Measurements from ENCODE around the gene IFT122. TPM values are rescaled to one million over a fixed set of nuclear protein-coding genes. Genes with fewer than 3 reads are reported as not detected.

IFT122 gene
- total and polyA plus RNA-seq, 2 experiments from 2014 or later, result 10.2 to 38.8 TPM

DNA sequence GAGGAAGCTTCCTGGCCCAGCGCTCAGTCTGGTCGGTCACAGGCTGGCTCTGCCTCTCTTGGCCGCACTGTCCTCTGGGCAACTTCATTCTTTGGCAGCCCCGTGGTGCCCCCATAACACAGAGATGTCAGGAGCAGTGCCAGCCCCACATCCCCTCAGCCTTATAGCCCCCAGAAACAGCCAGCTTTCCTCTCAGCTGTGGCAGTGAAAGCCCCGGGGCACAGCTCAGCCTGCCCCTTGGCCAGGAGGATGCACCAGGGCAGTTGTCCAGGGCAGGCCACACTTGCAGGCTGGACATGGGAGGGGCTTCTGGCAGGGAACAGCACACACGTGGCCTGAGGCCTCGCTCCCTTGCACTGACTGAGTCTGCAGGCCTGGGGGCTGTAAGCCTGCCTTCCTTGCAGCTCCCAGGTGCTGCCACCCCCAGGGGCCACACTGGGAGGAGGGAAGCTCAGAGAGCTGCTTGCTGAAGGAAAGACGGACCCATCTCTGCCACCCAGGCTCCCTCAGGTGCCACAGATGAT is 78.1 kb downstream of the IFT122 start:
- H3K4me3 ChIP-seq, result no peak overlapping the region
- H3K79me2 ChIP-seq (replicated peaks; ENCODE audit: insufficient read depth), result no peaks in the 10 kb centered on the region
- no peak overlapping the region for H2AFZ ChIP-seq
- no peak overlapping the region for H3K4me2 ChIP-seq
- H3K4me1 ChIP-seq (ENCODE audit: insufficient read depth), result no peaks in the 10 kb centered on the region
- no peaks in the 10 kb centered on the region for H3K9me2 ChIP-seq (ENCODE audit: insufficient read depth)
- TF ChIP-seq EZH2 (IDR thresholded peaks at IDR 0.05; ENCODE audit: low read depth, unreplicated experiment), result no peak
- TF ChIP-seq, protein P1, sequence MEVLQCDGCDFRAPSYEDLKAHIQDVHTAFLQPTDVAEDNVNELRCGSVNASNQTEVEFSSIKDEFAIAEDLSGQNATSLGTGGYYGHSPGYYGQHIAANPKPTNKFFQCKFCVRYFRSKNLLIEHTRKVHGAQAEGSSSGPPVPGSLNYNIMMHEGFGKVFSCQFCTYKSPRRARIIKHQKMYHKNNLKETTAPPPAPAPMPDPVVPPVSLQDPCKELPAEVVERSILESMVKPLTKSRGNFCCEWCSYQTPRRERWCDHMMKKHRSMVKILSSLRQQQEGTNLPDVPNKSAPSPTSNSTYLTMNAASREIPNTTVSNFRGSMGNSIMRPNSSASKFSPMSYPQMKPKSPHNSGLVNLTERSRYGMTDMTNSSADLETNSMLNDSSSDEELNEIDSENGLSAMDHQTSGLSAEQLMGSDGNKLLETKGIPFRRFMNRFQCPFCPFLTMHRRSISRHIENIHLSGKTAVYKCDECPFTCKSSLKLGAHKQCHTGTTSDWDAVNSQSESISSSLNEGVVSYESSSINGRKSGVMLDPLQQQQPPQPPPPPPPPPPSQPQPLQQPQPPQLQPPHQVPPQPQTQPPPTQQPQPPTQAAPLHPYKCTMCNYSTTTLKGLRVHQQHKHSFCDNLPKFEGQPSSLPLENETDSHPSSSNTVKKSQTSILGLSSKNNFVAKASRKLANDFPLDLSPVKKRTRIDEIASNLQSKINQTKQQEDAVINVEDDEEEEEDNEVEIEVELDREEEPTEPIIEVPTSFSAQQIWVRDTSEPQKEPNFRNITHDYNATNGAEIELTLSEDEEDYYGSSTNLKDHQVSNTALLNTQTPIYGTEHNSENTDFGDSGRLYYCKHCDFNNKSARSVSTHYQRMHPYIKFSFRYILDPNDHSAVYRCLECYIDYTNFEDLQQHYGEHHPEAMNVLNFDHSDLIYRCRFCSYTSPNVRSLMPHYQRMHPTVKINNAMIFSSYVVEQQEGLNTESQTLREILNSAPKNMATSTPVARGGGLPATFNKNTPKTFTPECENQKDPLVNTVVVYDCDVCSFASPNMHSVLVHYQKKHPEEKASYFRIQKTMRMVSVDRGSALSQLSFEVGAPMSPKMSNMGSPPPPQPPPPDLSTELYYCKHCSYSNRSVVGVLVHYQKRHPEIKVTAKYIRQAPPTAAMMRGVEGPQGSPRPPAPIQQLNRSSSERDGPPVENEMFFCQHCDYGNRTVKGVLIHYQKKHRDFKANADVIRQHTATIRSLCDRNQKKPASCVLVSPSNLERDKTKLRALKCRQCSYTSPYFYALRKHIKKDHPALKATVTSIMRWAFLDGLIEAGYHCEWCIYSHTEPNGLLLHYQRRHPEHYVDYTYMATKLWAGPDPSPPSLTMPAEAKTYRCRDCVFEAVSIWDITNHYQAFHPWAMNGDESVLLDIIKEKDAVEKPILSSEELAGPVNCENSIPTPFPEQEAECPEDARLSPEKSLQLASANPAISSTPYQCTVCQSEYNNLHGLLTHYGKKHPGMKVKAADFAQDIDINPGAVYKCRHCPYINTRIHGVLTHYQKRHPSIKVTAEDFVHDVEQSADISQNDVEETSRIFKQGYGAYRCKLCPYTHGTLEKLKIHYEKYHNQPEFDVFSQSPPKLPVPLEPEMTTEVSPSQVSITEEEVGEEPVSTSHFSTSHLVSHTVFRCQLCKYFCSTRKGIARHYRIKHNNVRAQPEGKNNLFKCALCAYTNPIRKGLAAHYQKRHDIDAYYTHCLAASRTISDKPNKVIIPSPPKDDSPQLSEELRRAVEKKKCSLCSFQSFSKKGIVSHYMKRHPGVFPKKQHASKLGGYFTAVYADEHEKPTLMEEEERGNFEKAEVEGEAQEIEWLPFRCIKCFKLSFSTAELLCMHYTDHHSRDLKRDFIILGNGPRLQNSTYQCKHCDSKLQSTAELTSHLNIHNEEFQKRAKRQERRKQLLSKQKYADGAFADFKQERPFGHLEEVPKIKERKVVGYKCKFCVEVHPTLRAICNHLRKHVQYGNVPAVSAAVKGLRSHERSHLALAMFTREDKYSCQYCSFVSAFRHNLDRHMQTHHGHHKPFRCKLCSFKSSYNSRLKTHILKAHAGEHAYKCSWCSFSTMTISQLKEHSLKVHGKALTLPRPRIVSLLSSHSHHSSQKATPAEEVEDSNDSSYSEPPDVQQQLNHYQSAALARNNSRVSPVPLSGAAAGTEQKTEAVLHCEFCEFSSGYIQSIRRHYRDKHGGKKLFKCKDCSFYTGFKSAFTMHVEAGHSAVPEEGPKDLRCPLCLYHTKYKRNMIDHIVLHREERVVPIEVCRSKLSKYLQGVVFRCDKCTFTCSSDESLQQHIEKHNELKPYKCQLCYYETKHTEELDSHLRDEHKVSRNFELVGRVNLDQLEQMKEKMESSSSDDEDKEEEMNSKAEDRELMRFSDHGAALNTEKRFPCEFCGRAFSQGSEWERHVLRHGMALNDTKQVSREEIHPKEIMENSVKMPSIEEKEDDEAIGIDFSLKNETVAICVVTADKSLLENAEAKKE (CRISPR knock-in tag; IDR thresholded peaks at IDR 0.05), result no peak
- no peak for TF ChIP-seq CREB1 (CRISPR knock-in tag; IDR thresholded peaks at IDR 0.05; ENCODE audit: low read depth)
- TF ChIP-seq, protein P2, sequence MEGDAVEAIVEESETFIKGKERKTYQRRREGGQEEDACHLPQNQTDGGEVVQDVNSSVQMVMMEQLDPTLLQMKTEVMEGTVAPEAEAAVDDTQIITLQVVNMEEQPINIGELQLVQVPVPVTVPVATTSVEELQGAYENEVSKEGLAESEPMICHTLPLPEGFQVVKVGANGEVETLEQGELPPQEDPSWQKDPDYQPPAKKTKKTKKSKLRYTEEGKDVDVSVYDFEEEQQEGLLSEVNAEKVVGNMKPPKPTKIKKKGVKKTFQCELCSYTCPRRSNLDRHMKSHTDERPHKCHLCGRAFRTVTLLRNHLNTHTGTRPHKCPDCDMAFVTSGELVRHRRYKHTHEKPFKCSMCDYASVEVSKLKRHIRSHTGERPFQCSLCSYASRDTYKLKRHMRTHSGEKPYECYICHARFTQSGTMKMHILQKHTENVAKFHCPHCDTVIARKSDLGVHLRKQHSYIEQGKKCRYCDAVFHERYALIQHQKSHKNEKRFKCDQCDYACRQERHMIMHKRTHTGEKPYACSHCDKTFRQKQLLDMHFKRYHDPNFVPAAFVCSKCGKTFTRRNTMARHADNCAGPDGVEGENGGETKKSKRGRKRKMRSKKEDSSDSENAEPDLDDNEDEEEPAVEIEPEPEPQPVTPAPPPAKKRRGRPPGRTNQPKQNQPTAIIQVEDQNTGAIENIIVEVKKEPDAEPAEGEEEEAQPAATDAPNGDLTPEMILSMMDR (conservative IDR thresholded peaks at IDR 0.05; ENCODE audit: low read depth in 2 of 2), result no peak
- TF ChIP-seq POLR2AphosphoS5 (IDR thresholded peaks at IDR 0.05; ENCODE audit: low read depth), result no peak
- TF ChIP-seq, protein P3, sequence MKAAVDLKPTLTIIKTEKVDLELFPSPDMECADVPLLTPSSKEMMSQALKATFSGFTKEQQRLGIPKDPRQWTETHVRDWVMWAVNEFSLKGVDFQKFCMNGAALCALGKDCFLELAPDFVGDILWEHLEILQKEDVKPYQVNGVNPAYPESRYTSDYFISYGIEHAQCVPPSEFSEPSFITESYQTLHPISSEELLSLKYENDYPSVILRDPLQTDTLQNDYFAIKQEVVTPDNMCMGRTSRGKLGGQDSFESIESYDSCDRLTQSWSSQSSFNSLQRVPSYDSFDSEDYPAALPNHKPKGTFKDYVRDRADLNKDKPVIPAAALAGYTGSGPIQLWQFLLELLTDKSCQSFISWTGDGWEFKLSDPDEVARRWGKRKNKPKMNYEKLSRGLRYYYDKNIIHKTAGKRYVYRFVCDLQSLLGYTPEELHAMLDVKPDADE (IDR thresholded peaks at IDR 0.05), result no peak
- TF ChIP-seq, protein P4, sequence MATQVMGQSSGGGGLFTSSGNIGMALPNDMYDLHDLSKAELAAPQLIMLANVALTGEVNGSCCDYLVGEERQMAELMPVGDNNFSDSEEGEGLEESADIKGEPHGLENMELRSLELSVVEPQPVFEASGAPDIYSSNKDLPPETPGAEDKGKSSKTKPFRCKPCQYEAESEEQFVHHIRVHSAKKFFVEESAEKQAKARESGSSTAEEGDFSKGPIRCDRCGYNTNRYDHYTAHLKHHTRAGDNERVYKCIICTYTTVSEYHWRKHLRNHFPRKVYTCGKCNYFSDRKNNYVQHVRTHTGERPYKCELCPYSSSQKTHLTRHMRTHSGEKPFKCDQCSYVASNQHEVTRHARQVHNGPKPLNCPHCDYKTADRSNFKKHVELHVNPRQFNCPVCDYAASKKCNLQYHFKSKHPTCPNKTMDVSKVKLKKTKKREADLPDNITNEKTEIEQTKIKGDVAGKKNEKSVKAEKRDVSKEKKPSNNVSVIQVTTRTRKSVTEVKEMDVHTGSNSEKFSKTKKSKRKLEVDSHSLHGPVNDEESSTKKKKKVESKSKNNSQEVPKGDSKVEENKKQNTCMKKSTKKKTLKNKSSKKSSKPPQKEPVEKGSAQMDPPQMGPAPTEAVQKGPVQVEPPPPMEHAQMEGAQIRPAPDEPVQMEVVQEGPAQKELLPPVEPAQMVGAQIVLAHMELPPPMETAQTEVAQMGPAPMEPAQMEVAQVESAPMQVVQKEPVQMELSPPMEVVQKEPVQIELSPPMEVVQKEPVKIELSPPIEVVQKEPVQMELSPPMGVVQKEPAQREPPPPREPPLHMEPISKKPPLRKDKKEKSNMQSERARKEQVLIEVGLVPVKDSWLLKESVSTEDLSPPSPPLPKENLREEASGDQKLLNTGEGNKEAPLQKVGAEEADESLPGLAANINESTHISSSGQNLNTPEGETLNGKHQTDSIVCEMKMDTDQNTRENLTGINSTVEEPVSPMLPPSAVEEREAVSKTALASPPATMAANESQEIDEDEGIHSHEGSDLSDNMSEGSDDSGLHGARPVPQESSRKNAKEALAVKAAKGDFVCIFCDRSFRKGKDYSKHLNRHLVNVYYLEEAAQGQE (IDR thresholded peaks at IDR 0.05; ENCODE audit: unreplicated experiment), result no peak
- no peak for TF ChIP-seq JUNB (IDR thresholded peaks at IDR 0.05; ENCODE audit: unreplicated experiment)
- TF ChIP-seq EZH2phosphoT487 (IDR thresholded peaks at IDR 0.05; ENCODE audit: unreplicated experiment), result no peak
- TF ChIP-seq NANOG (IDR thresholded peaks at IDR 0.05; ENCODE audit: borderline replicate concordance), result no peak
- no peak for TF ChIP-seq STAT1 (IDR thresholded peaks at IDR 0.05; ENCODE audit: unreplicated experiment)
- no peak for TF ChIP-seq ZNF331 (CRISPR knock-in tag; IDR thresholded peaks at IDR 0.05; ENCODE audit: low read depth)
- TF ChIP-seq ZNF114 (CRISPR knock-in tag; IDR thresholded peaks at IDR 0.05), result no peak
- Mint-ChIP-seq H3K27ac (no peak overlapping the region), H3K4me3 (no peak overlapping the region), H3K4me1 (peaks cover 9% of the 10 kb centered on the region), H3K36me3 (ENCODE audit: low read depth) (peaks cover 15% of the 10 kb centered on the region), H3K27me3 (ENCODE audit: insufficient read depth, low read depth, poor library complexity) (peaks cover 11% of the 10 kb centered on the region), H3K9me3 (no peaks in the 10 kb centered on the region; the same call in 2 of the 3 replicates)
- H3F3A ChIP-seq (replicated peaks; ENCODE audit: low read depth), result no peaks in the 10 kb centered on the region
- H4K20me1 ChIP-seq (replicated peaks; ENCODE audit: insufficient read depth), result no peaks in the 10 kb centered on the region
- H3K36me3 ChIP-seq (ENCODE audit: insufficient read depth), result no peaks in the 10 kb centered on the region
- no peak for ATAC-seq
- H3K27ac ChIP-seq (ENCODE audit: low read depth), result no peak overlapping the region
- no peaks in the 10 kb centered on the region for H3K27me3 ChIP-seq (ENCODE audit: insufficient read depth)
- no peak for DNase-seq (ENCODE audit: low spot score)
